ENCODE results near the gene PHF5A.
"Not testable (repeated sequence)": the region's sequence is repeated elsewhere in the genome, so short reads cannot be mapped to it uniquely, and the experiment has no call there.

PHF5A gene

GRCh38 chr22:41488076-41488475, 19.6 kb upstream of the PHF5A start:
- DNase-seq (ENCODE audit: low read depth) = no peak

DNA sequence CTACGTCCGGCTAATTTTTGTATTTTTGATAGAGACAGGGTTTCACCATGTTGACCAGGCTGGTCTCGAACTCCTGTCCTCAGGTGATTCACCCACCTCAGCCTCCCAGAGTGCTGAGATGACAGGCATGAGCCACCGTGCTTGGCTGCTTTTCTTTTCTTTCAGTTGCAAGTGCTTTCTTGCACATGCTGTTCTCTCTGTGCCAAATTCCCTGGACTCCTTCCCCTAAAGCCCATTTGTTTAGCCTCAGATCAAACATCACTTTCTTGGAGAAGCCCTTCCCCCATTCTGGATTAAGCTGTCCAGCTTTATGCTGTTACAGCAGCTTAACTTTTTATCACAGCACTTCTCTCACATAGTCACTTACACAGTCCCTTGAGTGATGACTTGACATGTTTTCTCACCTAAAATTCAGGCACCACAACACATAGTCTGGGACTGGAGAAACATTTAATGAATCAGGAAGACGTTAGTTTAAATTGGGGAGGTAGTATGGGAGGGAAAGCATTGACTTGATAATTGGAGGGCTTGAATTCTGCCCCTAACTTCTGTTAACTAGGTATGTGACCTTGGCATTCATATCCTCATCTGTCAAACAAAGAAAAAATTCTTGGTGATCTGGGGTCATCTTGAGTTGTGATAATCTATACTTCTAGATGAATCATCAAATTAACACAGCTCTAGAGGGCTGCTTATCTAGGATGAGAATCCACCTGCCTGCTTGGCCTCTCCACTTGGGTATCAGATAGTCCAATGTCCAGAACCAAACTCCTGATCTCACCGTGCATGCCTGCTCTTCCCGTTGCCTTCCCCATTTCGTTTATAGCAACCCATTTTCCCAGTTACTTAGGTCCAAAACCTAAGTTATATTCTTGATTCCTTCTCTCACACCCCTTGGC, 18.8 kb upstream of the PHF5A start:
- no peak for DNase-seq (ENCODE audit: low read depth)

DNA sequence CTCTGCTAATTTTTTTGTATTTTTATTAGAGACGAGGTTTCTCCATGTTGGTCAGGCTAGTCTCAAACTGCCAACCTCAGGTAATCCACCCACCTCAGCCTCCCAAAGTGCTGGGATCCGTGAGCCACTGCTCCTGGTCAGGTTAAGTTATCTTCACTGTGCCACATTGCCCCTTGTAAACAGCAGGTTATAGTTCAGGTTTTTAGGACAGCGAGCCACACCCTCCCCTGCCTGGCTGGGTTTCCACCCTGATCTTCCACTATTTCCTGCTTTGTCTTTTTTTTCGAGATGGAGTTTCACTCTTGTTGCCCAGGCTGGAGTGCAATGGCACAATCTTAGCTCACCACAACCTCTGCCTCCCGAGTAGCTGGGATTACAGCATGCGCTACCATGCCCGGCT, 16.5 kb upstream of the PHF5A start:
- no peak for DNase-seq (ENCODE audit: low read depth)

DNA sequence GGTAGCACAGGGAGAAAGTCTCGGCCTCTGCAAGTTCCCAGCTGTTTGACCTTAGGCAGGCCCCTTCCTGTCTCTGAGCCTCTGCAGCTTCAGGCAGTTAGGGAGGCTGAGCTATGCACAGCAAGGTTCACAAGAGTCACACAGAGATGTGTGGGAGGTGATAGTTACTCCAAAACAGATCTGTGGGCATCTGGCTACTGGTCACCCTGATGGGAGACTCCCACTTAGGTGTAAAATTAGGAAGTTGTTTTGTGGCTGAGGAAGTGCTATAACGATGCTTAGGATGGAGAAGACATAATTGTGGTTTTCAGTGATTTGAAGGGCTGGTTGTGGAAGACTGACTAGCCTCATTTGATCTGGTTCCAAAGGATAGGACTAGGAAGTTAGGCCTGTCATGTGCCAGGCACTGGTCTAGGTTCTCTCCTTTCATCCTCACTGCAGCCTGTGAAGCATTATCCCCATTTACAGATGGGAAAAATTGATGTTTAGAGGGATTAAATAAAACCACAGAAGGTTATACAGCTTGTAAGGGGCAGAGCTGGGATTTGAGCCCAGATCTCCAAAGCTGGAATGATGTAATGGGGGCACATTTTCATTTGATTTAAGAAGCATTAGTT, 13.9 kb upstream of the PHF5A start:
- no peak for DNase-seq (ENCODE audit: low read depth)

GRCh38 chr22:41481925-41482318, 13.4 kb upstream of the PHF5A start:
- DNase-seq (ENCODE audit: low read depth) = no peak

DNA sequence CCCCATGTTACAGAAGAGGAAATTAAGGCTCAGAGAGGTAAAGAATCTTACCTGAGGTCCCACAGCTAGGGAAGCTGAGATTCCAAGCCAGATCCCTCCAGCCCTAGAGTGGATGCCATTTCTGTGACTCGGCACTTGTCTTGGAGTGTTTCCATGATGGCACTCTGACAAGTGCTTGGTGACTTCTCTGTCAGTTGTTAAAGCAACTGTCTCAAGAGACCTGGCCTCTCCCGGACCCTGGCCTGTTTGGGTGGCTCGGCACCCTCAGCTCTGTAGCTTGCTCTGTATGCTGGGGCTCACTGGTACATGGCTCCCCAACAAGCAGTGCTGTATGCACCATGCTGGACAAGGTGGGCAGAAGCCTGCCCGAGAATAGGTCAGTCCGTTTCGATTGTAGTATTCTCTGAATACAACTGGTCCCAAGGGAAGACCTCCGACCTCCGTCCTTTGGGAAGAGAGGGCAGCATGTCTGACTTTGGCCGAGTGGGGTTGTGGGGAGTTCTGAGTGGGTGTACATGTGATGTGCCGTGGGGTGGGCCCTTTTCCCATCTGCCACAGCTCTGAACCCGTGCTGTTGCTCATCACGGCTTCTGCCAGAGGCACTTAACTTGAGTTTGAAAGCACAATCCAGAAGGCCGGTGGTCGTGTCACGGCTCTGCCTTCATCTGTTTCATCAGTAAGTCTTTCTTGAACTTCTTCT, 12.8 kb upstream of the PHF5A start:
- no peak for DNase-seq (ENCODE audit: low read depth)

DNA sequence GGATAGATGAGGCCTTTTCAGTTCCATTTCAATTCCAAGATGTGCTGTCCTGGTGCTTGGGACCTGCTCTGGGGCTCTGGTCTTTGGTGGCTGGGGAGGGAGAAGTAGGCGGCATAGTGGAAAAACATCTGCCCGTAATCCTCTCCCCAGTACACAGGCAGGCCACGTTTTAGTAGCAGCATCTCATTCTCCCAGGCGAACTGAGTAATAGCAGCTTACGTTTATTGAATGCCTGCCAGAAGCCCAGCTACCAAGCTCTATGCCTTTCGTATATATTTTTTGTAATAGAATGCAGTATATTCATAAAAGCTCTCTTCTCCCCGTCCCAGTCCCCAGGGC, 11.9 kb upstream of the PHF5A start:
- no peak for DNase-seq (ENCODE audit: low read depth)

DNA sequence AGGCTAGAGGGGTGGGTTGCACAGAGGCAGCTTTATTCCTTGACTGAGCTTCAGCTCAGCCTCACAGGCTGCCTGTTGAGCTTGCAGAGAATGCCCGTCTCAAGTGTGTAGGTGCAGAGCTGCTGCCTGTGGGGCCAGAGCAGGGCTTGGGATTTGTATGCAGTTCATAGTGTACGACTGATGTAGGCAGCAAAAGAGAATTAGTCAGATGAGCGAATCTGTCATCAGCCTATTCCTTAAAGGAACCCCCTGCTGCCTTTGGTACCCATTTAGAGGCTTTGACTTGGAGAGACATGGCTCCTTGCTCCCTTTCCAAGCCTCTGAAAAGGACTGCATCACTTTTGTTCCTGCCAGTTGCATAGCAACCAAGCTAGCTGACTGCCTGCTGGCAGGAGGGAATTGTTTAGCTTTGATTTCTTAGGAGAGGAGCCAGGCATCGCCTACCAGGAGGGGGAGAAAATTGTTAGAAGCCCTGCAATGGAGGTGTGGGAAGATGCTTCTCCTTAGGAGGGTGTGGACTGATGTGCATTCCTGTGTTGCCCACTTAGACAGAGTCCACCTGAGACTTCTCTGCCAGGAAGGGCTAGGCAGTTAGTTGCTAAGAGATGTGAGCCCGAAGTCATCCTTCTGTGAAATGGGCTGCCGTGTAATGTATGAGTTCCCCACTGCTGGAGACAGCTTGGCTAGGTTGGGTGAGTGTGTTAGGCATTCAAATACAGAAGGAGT, 11.3 kb upstream of the PHF5A start:
- no peak for DNase-seq (ENCODE audit: low read depth)

- no peak for DNase-seq (ENCODE audit: low read depth)
Observed at GRCh38 chr22:41478891-41479521, 10.5 kb upstream of the PHF5A start.

DNA sequence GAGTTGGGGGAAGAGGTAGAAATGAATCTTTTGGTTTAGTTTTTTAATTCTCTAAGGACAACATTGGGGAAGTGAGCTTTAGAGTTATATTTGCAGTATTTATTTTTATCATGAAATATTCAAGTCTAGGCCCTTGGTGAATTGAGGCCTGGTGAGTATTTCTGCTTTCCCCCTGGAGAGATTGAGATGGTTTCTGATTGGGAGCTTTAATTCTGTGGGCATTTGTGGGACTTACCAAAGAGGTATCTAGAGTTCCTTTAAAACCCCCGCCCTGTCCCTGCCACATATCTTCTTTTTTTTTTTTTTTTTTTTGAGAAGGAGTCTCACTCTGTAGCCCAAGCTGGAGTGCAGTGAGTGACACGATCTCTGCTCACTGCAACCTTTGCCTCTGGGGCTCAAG, 10.0 kb upstream of the PHF5A start:
- no peak for DNase-seq (ENCODE audit: low read depth)

DNA sequence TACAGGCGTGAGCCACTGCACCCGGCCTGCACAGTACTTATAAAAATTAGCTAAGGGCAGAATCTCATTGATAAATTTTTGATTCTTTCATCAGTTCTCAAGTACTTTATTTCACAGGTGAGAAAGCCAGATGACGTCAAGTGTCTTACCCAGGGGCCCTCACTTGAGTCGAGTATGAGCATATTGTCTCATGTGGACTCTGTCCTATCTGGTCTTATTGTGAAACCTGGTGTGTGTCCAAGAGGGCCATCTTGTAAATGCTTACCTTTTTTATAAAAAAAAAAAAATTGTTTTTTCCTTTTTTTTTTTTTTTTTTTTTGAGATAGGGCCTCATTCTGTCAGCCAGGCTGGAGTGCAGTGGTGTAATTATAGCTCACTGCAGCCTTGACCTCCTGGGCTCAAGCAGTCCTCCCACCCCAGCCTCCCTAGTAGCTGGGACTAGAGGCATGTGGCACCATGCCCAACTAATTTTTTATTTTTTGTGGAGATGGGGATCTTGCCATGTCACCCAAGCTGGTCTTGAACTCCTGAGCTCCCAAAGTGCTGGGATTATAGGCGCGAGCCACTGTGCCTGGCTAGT, 6.5 kb upstream of the PHF5A start:
- no peak for DNase-seq (ENCODE audit: low read depth)

DNA sequence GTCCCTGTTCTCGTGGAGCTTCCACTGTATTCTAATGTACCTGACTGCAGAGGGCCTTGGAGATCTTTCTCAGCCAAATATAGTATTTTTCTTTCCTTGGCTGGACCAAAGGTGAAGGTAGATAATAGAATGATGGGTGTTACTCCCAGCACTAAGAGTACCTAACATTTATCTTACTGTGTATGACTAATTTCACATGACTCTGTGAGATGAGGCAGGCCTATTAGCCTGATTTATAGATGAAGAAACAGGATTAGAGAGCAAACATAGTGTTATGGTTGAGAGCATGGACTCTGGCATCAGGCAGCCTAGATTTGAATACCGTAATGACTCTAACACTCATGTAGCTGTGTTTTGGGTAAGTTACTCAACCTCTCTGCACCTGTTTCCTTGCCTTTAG, 3.1 kb upstream of the PHF5A start:
- no peak for DNase-seq (ENCODE audit: low read depth)

DNA sequence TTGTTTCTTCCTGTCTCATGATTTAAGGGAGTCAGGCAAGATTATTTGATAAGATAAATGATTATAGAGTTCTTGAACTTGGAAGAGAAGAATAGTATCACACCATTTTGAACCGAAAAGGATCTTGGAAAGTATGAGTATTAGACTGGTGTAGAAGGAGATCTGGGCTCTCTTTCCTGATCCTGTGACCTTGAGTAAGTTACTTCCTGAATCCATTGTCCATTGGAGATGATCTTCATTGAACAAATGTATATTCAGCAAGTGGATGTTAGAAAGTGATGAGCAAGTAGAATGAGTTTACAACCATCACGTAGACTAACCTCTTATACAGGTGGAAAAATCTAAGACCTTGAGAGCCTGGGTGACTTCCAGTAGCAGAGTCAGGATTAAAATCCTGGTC, 2.4 kb upstream of the PHF5A start:
- no peak for DNase-seq (ENCODE audit: low read depth)

- no peak for DNase-seq (ENCODE audit: low read depth)
Observed at GRCh38 chr22:41469218-41469851, 843 bp upstream of the PHF5A start.

GRCh38 chr22:41461901-41462300, 6.6 kb downstream of the PHF5A start:
- no peak for DNase-seq (ENCODE audit: low read depth)

DNA sequence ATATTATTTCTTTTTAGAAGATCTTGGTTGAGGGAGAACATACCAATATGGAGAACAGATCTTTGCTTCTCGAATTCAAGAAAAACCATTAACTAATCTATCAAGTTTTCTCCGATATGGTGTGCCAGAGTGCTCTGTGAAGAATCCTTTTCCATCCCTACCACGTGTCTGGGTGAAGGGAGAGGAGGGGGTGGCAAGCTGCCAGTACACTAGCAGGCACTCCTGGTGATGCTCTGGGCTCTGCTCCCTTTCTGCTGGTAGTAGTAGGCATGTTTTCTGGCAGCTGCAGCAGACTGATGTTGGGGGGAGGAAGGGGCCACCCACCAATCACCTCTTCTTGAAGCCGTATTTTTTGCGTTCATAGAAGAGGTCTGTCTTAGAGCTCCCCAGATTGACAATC, 8.4 kb downstream of the PHF5A start:
- not testable (repeated sequence) for DNase-seq (ENCODE audit: low read depth)

DNA sequence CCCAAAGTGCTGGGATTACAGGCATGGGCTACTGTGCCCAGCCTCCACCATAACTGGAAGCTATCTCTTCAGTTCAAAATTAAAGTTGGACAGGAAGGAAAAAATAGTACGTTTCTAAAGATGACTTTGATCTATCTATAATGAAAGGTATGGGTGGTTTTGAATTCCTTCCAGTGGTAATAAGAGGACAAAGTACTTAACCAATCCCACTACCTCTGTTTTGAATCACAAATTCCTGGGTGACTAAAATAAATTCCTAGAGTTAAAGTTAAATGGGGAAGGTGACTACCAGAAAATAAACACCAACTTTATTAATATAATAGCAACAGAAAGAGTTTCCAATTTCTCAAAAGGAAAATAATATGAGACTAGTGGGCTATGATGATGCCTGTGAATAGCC, 9.1 kb downstream of the PHF5A start:
- DNase-seq (ENCODE audit: low read depth) = no peak

GRCh38 chr22:41458161-41458728, 10.2 kb downstream of the PHF5A start:
- no peak for DNase-seq (ENCODE audit: low read depth)

DNA sequence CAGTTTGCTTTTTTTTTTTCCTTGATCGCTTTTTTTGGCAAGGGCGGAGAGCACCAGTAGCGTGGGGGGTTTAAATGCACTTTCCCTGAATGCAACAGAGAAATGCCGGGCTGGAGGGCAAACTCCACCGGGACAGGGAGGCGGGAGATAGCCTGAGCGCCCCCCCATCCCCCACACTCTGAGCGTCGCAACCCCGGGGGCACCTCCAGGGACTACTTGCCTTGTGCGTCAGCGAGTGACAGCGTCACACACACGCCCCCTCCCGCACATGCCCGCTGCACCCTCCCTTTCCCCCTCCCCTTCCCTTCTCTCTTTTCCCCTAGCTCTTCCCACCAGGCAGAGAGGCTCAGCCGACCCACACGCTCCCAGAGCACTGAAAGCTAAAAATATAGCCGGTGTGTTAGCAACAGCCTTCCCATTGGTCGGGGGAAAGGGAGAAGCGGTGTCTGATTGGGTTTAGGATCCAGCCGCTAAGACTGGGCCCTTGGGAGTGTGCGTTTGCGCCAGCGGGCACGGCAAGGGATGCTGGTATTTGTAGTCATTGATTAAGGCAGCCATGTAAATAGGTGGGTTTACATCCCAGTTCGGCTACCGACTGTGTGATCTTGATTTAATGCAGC, 20.2 kb downstream of the PHF5A start:
- peak; percentile 96 for DNase-seq (ENCODE audit: low read depth)

GRCh38 chr22:41447435-41448188, 20.9 kb downstream of the PHF5A start:
- DNase-seq (ENCODE audit: low read depth) = peak; percentile 27
